NT2/D1 (cell line): ENCODE measurements around the gene CENPS.

Source experiments
- DNase-seq: peaks from one replicate; pipeline ENCODE4 v3.0.0-alpha.2; 2011; ENCODE audit warnings: low read depth, low spot score
- H3K27me3 ChIP-seq: 2 replicates; pipeline ENCODE4 v1.6.0; 2011; ENCODE audit warnings: mild to moderate bottlenecking; ENCODE audit not compliant: insufficient read length, insufficient read depth
- H3K36me3 ChIP-seq: 2 replicates; pipeline ENCODE4 v1.6.1; 2011; ENCODE audit warnings: mild to moderate bottlenecking, low read length, mixed read lengths; ENCODE audit not compliant: insufficient read depth, insufficient read length
- H3K4me1 ChIP-seq: 2 replicates; pipeline ENCODE4 v1.5.1; 2011; ENCODE audit not compliant: insufficient read depth, insufficient read length
- H3K4me3 ChIP-seq: 2 replicates; pipeline ENCODE4 v1.5.1; 2011; ENCODE audit warnings: low read depth; ENCODE audit not compliant: insufficient read length
- H3K9ac ChIP-seq: 2 replicates; pipeline ENCODE4 v1.6.0; 2011; ENCODE audit warnings: low read depth; ENCODE audit not compliant: insufficient read length
- H3K9me3 ChIP-seq: 2 replicates; pipeline ENCODE4 v1.5.1; 2011; ENCODE audit warnings: mild to moderate bottlenecking, low read length; ENCODE audit not compliant: insufficient read depth
- SUZ12 ChIP-seq: IDR thresholded peaks from 2 replicates; pipeline ENCODE4 v1.6.1; 2011; ENCODE audit not compliant: insufficient read length, insufficient read depth; ENCODE audit errors: extremely low read depth
- YY1 ChIP-seq: IDR thresholded peaks from 2 replicates; pipeline ENCODE4 v1.6.1; 2011; ENCODE audit not compliant: insufficient read length, insufficient read depth
- ZNF274 ChIP-seq: IDR thresholded peaks from 2 replicates; pipeline ENCODE4 v1.6.1; 2011; ENCODE audit warnings: mild to moderate bottlenecking, low read depth, low read length

The CENPS gene

GRCh38 chr1:10430216-10431069, at the start of gene CENPS:
CENPS (plus strand) TSS chr1:10430433; CDS start chr1:10430518, 85 bp downstream.
- peak; percentile 69 for DNase-seq
- H3K4me3 ChIP-seq = peak within 1 kb of the TSS; percentile 61
- peak within 1 kb of the TSS; percentile 89 for H3K9ac ChIP-seq
- TF ChIP-seq YY1 (no peak), ZNF274 (no peak), SUZ12 (no peak)
- H3K36me3 ChIP-seq = peaks cover 7% of the 10 kb centered on the region
- H3K27me3 ChIP-seq = no peaks in the 10 kb centered on the region
- H3K4me1 ChIP-seq = peaks cover 8% of the 10 kb centered on the region
- H3K9me3 ChIP-seq = no peaks in the 10 kb centered on the region

DNA sequence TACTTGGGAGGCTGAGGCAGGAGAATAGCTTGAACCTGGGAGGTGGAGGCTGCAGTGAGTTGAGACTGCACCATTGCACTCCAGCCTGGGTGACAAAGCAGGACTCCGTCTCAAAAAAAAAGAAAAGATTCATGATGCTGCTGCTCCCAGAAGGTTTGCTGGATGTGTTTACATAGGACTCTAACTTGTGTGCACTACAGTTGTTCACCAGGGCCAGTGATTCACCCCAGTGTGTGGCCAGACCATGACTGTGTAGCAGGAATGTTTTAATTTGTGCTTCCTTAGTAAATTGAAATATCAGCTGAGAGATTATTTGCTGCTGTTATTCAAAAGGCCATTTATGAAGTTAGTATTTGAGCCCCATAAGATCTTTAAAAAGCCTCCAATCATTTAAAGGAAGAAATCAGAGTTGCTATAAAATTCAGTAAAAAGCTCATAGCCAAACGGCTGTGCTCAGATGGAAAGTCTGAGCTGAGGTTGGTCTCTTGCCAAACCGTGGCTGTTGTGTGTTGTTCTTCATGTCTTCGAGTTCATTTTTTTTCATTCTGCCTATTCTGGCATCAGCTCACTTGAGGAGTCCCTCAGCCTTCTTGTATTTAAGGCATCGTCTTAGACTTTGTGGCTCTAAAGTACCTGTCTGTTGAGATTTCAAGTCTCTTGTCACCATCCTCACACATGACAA, 49.5 kb upstream of the CENPS start:
- Histone ChIP-seq H3K9me3 (no peaks in the 10 kb centered on the region), H3K4me1 (peaks cover 4% of the 10 kb centered on the region), H3K4me3 (no peak overlapping the region), H3K9ac (no peak overlapping the region), H3K36me3 (peaks cover 22% of the 10 kb centered on the region), H3K27me3 (no peaks in the 10 kb centered on the region)
- no peak for DNase-seq
- TF ChIP-seq ZNF274 = no peak
- no peak for TF ChIP-seq SUZ12
- TF ChIP-seq YY1 = no peak

DNA sequence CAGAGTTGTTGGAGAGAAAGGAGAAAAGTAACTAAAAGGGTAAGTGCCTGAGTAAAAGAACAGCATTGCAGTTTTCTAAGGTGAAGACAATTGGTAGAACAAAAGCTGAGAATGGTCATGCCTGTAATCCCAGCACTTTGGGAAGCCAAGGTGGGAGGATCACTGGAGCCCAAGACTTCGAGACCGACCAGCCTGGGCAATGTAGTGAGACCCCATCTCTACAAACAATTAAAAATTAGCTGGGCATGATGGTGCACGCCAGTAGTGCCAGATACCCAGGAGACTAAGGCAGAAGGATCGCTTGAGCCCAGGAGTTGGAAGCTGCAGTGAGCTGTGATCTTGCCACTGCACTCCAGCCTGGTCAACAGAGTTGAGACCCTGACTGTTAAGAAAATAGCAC, 46.6 kb upstream of the CENPS start:
- Histone ChIP-seq H3K9me3 (no peaks in the 10 kb centered on the region), H3K4me1 (peaks cover 6% of the 10 kb centered on the region), H3K9ac (no peak overlapping the region), H3K4me3 (no peak overlapping the region), H3K36me3 (peaks cover 10% of the 10 kb centered on the region), H3K27me3 (no peaks in the 10 kb centered on the region)
- TF ChIP-seq SUZ12 (no peak), ZNF274 (no peak), YY1 (no peak)
- no peak for DNase-seq

GRCh38 chr1:10384219-10384618, 46.0 kb upstream of the CENPS start:
- peaks cover 6% of the 10 kb centered on the region for H3K4me1 ChIP-seq
- H3K36me3 ChIP-seq = peaks cover 8% of the 10 kb centered on the region
- no peak for TF ChIP-seq SUZ12
- no peak for TF ChIP-seq YY1
- TF ChIP-seq ZNF274 = no peak
- H3K9ac ChIP-seq = no peak overlapping the region
- no peaks in the 10 kb centered on the region for H3K9me3 ChIP-seq
- H3K27me3 ChIP-seq = no peaks in the 10 kb centered on the region
- no peak overlapping the region for H3K4me3 ChIP-seq
- DNase-seq = no peak

- H3K27me3 ChIP-seq = no peaks in the 10 kb centered on the region
- TF ChIP-seq YY1 = no peak
- no peak overlapping the region for H3K9ac ChIP-seq
- H3K4me1 ChIP-seq = peaks cover 6% of the 10 kb centered on the region
- H3K4me3 ChIP-seq = no peak overlapping the region
- no peaks in the 10 kb centered on the region for H3K9me3 ChIP-seq
- DNase-seq = no peak
- peaks cover 2% of the 10 kb centered on the region for H3K36me3 ChIP-seq
Observed at GRCh38 chr1:10386761-10387676, 43.2 kb upstream of the CENPS start.

DNA sequence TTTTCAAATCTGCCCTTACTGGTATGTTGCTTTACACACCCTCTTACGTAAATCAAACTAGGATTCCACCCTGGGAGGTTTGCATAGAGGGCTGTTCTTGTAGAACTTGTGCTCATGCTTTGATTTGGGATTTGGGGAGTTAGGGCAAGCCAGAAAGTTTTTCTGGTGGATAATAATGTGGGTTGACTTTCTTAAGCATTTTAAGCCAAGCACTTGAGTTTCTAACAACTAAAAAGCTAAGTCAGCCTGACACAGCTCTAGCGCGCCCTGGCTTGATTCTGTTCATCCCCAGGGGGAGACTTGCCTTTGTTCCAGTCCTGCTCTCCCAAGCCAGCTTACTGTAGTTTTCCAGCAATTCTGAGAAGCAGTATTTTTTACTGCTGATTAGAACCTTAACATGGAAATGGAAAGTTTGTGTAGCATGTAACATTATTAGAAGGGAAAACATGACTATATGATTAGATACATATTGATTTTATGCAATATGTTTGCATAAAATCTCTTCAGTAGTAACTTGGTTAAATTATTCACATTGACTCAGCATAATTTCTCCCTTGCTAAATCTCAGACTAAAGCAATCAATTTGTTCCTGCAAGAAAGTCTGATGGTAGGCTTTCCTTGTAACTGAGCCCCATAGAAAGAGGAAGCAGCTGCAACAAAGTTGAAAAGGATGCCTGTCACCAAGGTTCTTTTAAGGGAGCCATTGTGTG, 42.4 kb upstream of the CENPS start:
- no peaks in the 10 kb centered on the region for H3K27me3 ChIP-seq
- H3K9ac ChIP-seq = no peak overlapping the region
- no peaks in the 10 kb centered on the region for H3K9me3 ChIP-seq
- no peak overlapping the region for H3K4me3 ChIP-seq
- TF ChIP-seq SUZ12 (no peak), ZNF274 (no peak), YY1 (no peak)
- peaks cover 6% of the 10 kb centered on the region for H3K4me1 ChIP-seq
- H3K36me3 ChIP-seq = peaks cover 2% of the 10 kb centered on the region
- no peak for DNase-seq
